ENCODE measurements around the gene PDE4D.

DNA sequence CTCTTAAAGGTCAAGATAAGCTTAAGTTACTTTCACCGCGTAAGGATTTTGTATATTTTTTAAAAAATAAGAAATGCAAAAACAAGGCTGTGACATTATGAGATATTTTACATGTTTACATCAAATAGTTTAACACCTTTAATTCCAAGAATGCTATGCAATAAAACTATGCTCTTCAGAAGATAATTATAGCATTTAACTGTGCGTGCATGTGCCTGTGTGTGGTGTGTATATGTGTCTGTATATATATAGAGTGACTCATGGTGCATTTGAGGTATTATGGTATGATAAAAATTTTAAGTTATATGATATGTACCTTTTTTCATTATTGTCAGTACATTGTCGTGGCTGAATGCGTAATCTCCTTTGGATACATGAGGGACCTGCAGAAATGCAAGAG lies 539.3 kb downstream of the PDE4D start:
- TF ChIP-seq ZNF70 (CRISPR knock-in tag; IDR thresholded peaks at IDR 0.05) (no peak), GLIS3 (CRISPR knock-in tag; IDR thresholded peaks at IDR 0.05) (no peak)

Measured in SK-N-SH treated with all-trans-retinoic acid at 6 μM for 48 hours (cell line).